Inflammatory macrophage treated with lipopolysaccharide for 1 hour (primary cell): ENCODE measurements around the gene PPEF2.

Experiments
- DNase-seq, 2 donors: peaks; one replicate each; pipeline ENCODE4 v3.0.0-alpha.2; 2020 to 2022

The PPEF2 gene

DNA sequence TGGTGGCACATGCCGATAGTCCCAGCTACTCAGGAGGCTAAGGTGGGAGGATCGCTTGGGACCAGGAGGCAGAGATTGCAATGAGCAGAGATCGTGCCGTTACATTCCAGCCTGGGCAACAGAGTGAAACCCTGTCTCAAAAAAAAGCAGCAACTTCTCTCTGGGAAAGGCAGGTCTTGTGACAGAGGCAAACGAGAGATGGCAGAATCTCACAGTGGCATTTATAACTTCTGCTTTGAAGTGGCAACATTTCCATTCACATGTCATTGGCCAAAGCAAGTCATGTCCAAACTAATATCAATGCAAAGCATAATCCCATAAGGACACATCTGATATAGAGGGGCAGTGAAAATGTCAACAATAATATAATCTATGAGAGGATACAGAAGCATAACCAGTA lies 79.8 kb downstream of the PPEF2 start:
- peak; percentile 40 to 63 for DNase-seq

GRCh38 chr4:75821966-75822365 lies 80.3 kb downstream of the PPEF2 start:
- DNase-seq = no peak

DNA sequence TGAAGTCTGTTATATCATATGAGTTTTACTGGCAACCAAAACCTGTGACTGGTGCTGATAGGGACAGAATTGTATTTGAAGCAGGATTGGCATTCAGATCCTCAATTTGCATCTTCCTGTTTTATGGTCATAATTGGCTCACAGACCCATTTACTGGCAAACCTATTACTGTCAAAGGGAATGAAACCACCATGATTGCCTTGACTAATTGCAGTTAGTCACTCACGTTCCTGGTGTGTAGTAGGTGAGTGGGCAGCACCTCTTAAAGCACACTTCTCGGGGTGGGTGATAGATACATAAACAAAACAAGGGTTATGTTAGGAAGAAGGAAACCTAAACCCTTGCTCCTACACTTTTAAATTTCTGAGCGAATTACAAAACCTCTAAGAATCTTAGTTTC lies 81.0 kb downstream of the PPEF2 start:
- DNase-seq = no peak

DNA sequence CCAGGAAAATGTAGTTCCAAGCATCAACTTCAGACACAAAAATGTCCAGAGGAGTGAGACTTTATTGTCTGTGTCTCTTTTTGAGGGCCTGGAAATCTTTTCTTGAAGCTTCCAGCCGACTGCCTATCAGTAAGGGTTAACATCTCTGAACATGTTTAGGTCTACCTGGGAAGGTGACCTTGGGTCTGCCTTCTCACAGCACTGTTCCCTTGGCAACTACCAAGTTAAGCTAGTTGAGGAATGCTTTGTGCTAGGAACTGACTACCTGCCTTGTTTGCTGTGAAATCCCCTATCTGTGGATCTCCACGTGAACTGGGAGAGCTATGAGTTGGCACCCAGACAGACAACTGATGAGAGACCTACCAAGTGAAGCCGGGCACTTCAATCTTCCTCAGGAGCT lies 81.6 kb downstream of the PPEF2 start:
- DNase-seq = no peak

DNA sequence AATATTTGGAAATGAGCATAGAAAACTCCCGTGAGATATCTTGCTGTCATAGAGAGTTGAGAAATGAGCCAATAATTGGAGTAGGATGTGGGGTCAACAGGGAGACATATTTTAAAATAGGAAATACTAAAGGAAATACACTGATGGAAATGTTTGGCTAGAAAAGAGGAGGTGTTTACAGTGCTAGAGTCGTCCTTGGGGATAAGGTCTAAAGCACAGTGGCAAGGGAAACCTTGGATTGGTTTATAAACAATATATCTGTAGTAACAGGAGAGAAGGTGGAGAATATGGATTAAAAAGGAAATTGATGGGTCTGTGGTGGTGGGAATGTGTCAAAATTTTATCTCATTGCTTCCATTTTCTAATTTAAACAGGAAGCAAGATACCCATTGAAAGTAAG lies 82.1 kb downstream of the PPEF2 start:
- no peak for DNase-seq

- no peak for DNase-seq
These were observed 83.1 kb downstream of the PPEF2 start for GRCh38 chr4:75819121-75819520.

DNA sequence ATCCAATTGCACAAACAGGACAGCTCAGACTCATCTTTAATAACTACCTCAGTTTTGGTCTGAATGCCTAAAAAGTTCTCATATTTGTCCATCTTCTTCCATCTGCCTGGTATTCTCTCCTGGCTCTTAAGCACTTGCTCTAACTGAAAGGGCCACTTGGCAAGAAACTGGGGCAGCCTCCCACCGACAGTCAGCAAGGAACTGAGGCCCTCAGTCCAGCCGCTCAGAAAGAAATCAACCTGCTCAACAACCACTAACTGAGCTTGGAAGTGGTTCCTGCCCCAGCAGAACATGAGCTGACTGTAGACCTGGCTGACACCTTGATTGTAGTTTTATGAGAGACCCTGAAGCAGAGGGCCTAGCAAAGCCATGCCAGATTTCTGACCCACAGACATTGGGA lies 84.4 kb downstream of the PPEF2 start:
- DNase-seq = no peak
